IMR-90 (cell line): ENCODE measurements around the gene LRRC1. TPM values are rescaled to one million over a fixed set of nuclear protein-coding genes. Genes with fewer than 3 reads are reported as not detected.

ENCODE experiments used
- ATAC-seq: fragments of 200-7000 bp; cut with Tn5 transposase; 2 replicates; pipeline ENCODE4 v1.9.1; 2020; ENCODE audit warnings: low read depth, mild to moderate bottlenecking, moderate library complexity
- BruUV-seq: library from RNA; stranded (reverse); fragments of 400-500 nt; replicated peaks from 2 replicates; lab custom pipeline; 2021; lab: Mats Ljungman, UMichigan
- CTCF ChIA-PET: fragments of 300-600 bp; formaldehyde crosslinking; extraction: SDS; loops from one replicate; lab custom pipeline; 2021; ENCODE audit warnings: antibody characterized with exemption; lab: Yijun Ruan, JAX
- POLR2A ChIA-PET: fragments of 300-600 bp; sonication (Branson Sonifier 250); formaldehyde crosslinking; loops from one replicate; lab custom pipeline; 2022; ENCODE audit warnings: antibody characterized with exemption; ENCODE audit not compliant: unreplicated experiment; lab: Charles Lee
- DNase-seq: peaks from one replicate; pipeline ENCODE4 v3.0.0; 2013
- H2AFZ ChIP-seq: replicated peaks from 2 replicates; pipeline ENCODE3; 2013; ENCODE audit warnings: low read length, mild to moderate bottlenecking; ENCODE audit not compliant: poor library complexity
- H2AK5ac ChIP-seq: 2 replicates; pipeline ENCODE4 v1.6.1; 2013; ENCODE audit warnings: low read depth, low read length, inconsistent platforms
- H2AK9ac ChIP-seq: replicated peaks from 2 replicates; pipeline ENCODE3; 2013; ENCODE audit warnings: mild to moderate bottlenecking, low read depth, low read length, moderate library complexity; ENCODE audit not compliant: poor library complexity
- H2BK120ac ChIP-seq: 2 replicates; pipeline ENCODE4 v1.6.1; 2013; ENCODE audit warnings: low read depth, low read length, inconsistent platforms
- H2BK15ac ChIP-seq: 3 replicates; pipeline ENCODE4 v1.6.1; 2013; ENCODE audit warnings: low read depth, low read length, inconsistent platforms
- H2BK20ac ChIP-seq: 2 replicates; pipeline ENCODE4 v1.6.1; 2013; ENCODE audit warnings: low read depth, mild to moderate bottlenecking, inconsistent platforms, low read length, moderate library complexity
- H2BK5ac ChIP-seq: 2 replicates; pipeline ENCODE4 v1.6.1; 2013; ENCODE audit warnings: mild to moderate bottlenecking, low read depth, low read length, inconsistent platforms; ENCODE audit not compliant: poor library complexity, severe bottlenecking
- H3K14ac ChIP-seq: replicated peaks from 2 replicates; pipeline ENCODE4 v1.6.1; 2013; ENCODE audit warnings: low read depth, low read length, inconsistent platforms
- H3K18ac ChIP-seq: 2 replicates; pipeline ENCODE4 v1.6.1; 2013; ENCODE audit warnings: low read depth, low read length, control low read depth
- H3K23ac ChIP-seq: 2 replicates; pipeline ENCODE4 v1.6.1; 2013; ENCODE audit warnings: low read depth, low read length, inconsistent platforms
- H3K27ac ChIP-seq: 2 replicates; pipeline ENCODE4 v1.5.1; 2013; ENCODE audit warnings: mild to moderate bottlenecking, control low read depth, low read length; ENCODE audit not compliant: insufficient read depth
- H3K27me3 ChIP-seq: 2 replicates; pipeline ENCODE4 v1.6.1; 2013; ENCODE audit warnings: low read length; ENCODE audit not compliant: control insufficient read depth, insufficient read depth
- H3K36me3 ChIP-seq: 2 replicates; pipeline ENCODE4 v1.6.1; 2013; ENCODE audit warnings: low read length, mixed read lengths; ENCODE audit not compliant: control insufficient read depth, insufficient read depth
- H3K4ac ChIP-seq: 2 replicates; pipeline ENCODE4 v1.6.1; 2013; ENCODE audit warnings: low read depth, low read length, inconsistent platforms
- H3K4me1 ChIP-seq: 2 replicates; pipeline ENCODE4 v1.6.1; 2013; ENCODE audit warnings: low read length, mixed read lengths; ENCODE audit not compliant: control insufficient read depth, insufficient read depth
- H3K4me2 ChIP-seq: 2 replicates; pipeline ENCODE4 v1.6.1; 2013; ENCODE audit warnings: low read depth, mild to moderate bottlenecking, control low read depth, low read length, moderate library complexity
- H3K4me3 ChIP-seq: 2 replicates; pipeline ENCODE4 v1.5.1; 2013; ENCODE audit warnings: low read depth, mild to moderate bottlenecking, control low read depth, low read length, moderate library complexity; ENCODE audit not compliant: insufficient read depth
- H3K56ac ChIP-seq: 2 replicates; pipeline ENCODE4 v1.6.1; 2013; ENCODE audit warnings: low read length, inconsistent platforms; ENCODE audit not compliant: insufficient read depth; ENCODE audit errors: extremely low read depth
- H3K79me1 ChIP-seq, 2 experiments: 2 replicates each; pipeline ENCODE4 v1.6.1; 2013; ENCODE audit warnings: low read length in 2 of 2, inconsistent platforms in 1 of 2, low read depth in 1 of 2
- H3K9ac ChIP-seq: 2 replicates; pipeline ENCODE4 v1.6.1; 2013; ENCODE audit warnings: low read depth, low read length, control low read depth
- H3K9me1 ChIP-seq: 2 replicates; pipeline ENCODE4 v1.6.1; 2013; ENCODE audit warnings: low read length, inconsistent platforms; ENCODE audit not compliant: insufficient read depth
- H3K9me3 ChIP-seq: 2 replicates; pipeline ENCODE4 v1.6.1; 2013; ENCODE audit warnings: low read length; ENCODE audit not compliant: control insufficient read depth, insufficient read depth
- H4K20me1 ChIP-seq: 2 replicates; pipeline ENCODE4 v1.6.1; 2013; ENCODE audit warnings: low read length, inconsistent platforms; ENCODE audit not compliant: insufficient read depth
- H4K5ac ChIP-seq: 2 replicates; pipeline ENCODE4 v1.6.1; 2013; ENCODE audit warnings: mild to moderate bottlenecking, low read depth, low read length, control low read depth
- H4K8ac ChIP-seq, 2 experiments: 2 replicates each; pipeline ENCODE4 v1.6.1; 2013; ENCODE audit warnings: low read depth in 2 of 2, low read length in 2 of 2, control low read depth in 1 of 2, inconsistent platforms in 1 of 2
- H4K91ac ChIP-seq: 2 replicates; pipeline ENCODE4 v1.6.1; 2013; ENCODE audit warnings: low read depth, low read length, inconsistent platforms; ENCODE audit not compliant: insufficient read depth
- CEBPB ChIP-seq: IDR thresholded peaks from 2 replicates; pipeline ENCODE4 v1.6.1; 2012; ENCODE audit warnings: low read depth, low read length, improper control_type of control experiment
- CTCF ChIP-seq: conservative IDR thresholded peaks from 2 replicates; pipeline ENCODE4 v1.5.1; 2012; ENCODE audit warnings: mild to moderate bottlenecking, low read depth, low read length, improper control_type of control experiment
- NFE2L2 ChIP-seq: fragments of 150-350 bp; IDR thresholded peaks from 2 replicates; pipeline ENCODE4 v1.6.1; 2016; ENCODE audit warnings: low read depth, mild to moderate bottlenecking, low read length
- RCOR1 ChIP-seq: IDR thresholded peaks from 2 replicates; pipeline ENCODE4 v1.6.1; 2012; ENCODE audit warnings: mild to moderate bottlenecking, low read length, improper control_type of control experiment; ENCODE audit not compliant: insufficient replicate concordance
- SMC3 ChIP-seq: fragments of 150-350 bp; IDR thresholded peaks from 2 replicates; pipeline ENCODE4 v1.6.1; 2016; ENCODE audit warnings: low read depth, mild to moderate bottlenecking, antibody characterized with exemption, low read length, moderate library complexity
- WGBS, 2 experiments: methylation state at CpG; one replicate each; pipeline versions ENCODE4 v1.1.5 to v1.1.7; 2013; ENCODE audit warnings: missing lambda C conversion rate in 2 of 2; ENCODE audit not compliant: insufficient read length in 1 of 2; ENCODE audit errors: extremely low coverage in 2 of 2; 5-methylcytosine and 5-hydroxymethylcytosine counted together
- dilution Hi-C: fragments of 300-500 bp; cut with HindIII; formaldehyde crosslinking; loops from one replicate; pipeline ENCODE4 v1.14.3; 2018; ENCODE audit warnings: low sequenced_read_pairs; ENCODE audit not compliant: unreplicated experiment
- in situ Hi-C: fragments of 300-500 bp; cut with MboI; formaldehyde crosslinking; loops from 3 replicates; pipeline ENCODE4 v1.14.3; 2019; ENCODE audit warnings: low sequenced_read_pairs, inconsistent platforms, mixed read lengths
- intact Hi-C: fragments of 100-400 bp; cut with micrococcal nuclease; formaldehyde crosslinking; loops from 2 replicates; pipeline ENCODE4 v1.10.0; 2022
- polyA plus RNA-seq, 3 experiments: library from polyadenylated mRNA; depleted of rRNA; stranded (reverse); fragments of >200 nt; gene quantifications; 2 replicates each; pipeline ENCODE4 v1.2.3, GENCODE V29; 2012; ENCODE audit warnings: low replicate concordance in 1 of 3
- total RNA-seq: library from RNA; depleted of rRNA; stranded (reverse); fragments of >200 nt; gene quantifications from 2 replicates; pipeline ENCODE4 v1.2.3, GENCODE V29; 2012

The LRRC1 gene
- total and polyA plus RNA-seq, 2 of the 4 experiments (the other 2 are of a cell fraction), result 5.1 to 6.1 TPM

GRCh38 chr6:53786832-53787231, 8.0 kb upstream of the LRRC1 start:
- WGBS, 2 experiments, result no CpG with 5 or more reads among the region's 1 CpG
- no peak for ATAC-seq
- dilution Hi-C loops, result no loop called here

More at GRCh38 chr6:53786832-53787231, 8.0 kb upstream of the LRRC1 start:
- no peak overlapping the region for H2BK20ac ChIP-seq
- H4K5ac ChIP-seq, result no peak overlapping the region
- no peak overlapping the region for H3K9ac ChIP-seq
- CTCF ChIA-PET, result no interaction called here
- H3K18ac ChIP-seq, result no peak overlapping the region
- H3K56ac ChIP-seq, result no peak overlapping the region
- no peak overlapping the region for H2BK5ac ChIP-seq
- no peak overlapping the region for H2AK5ac ChIP-seq
- no peak overlapping the region for H2AFZ ChIP-seq
- no peak overlapping the region for H3K4me3 ChIP-seq
- no peaks in the 10 kb centered on the region for H3K9me1 ChIP-seq
- no peak overlapping the region for H3K4me2 ChIP-seq
- BruUV-seq, result no TSS peak
- intact Hi-C loops (no loop called here), in situ Hi-C loops (no loop called here)
- H3K14ac ChIP-seq, result no peak overlapping the region
- H2BK15ac ChIP-seq, result no peak overlapping the region
- no peak overlapping the region for H3K27ac ChIP-seq
- no peaks in the 10 kb centered on the region for H3K4me1 ChIP-seq
- POLR2A ChIA-PET, result no interaction called here
- H3K23ac ChIP-seq, result no peak overlapping the region
- no peak overlapping the region for H2BK120ac ChIP-seq
- H3K27me3 ChIP-seq, result no peaks in the 10 kb centered on the region
- no peaks in the 10 kb centered on the region for H4K20me1 ChIP-seq
- DNase-seq, result no peak
- no peak overlapping the region for H4K91ac ChIP-seq
- no peaks in the 10 kb centered on the region for H3K79me1 ChIP-seq
- H3K4ac ChIP-seq, result no peak overlapping the region
- TF ChIP-seq SMC3 (no peak), RCOR1 (no peak), CTCF (no peak), CEBPB (no peak), NFE2L2 (no peak)
- H2AK9ac ChIP-seq, result no peak overlapping the region
- H3K36me3 ChIP-seq, result no peaks in the 10 kb centered on the region
- no peak overlapping the region for H4K8ac ChIP-seq
- H3K9me3 ChIP-seq, result no peaks in the 10 kb centered on the region
